CD4-positive, CD25-positive, alpha-beta regulatory T cell (primary cell): ENCODE results near the gene NPEPL1. TPM values are rescaled to one million over a fixed set of nuclear protein-coding genes. Genes with fewer than 3 reads are reported as not detected.

ENCODE experiments used
- ATAC-seq, 2 donors: fragments of 150-1000 bp; cut with Tn5 transposase; one replicate each; pipeline ENCODE4 v1.10.0; 2021; ENCODE audit warnings: low read depth in 2 of 2, moderate number of reproducible peaks in 2 of 2, moderate library complexity in 1 of 2
- DNase-seq, 3 donors: peaks; one replicate each; pipeline versions ENCODE4 v3.0.0 to v3.0.0-alpha.2; 2012 to 2022; ENCODE audit warnings: mixed read lengths in 1 of 3
- H3K27ac ChIP-seq: one replicate; pipeline ENCODE4 v1.7.0; 2013; ENCODE audit warnings: mild to moderate bottlenecking, low read length; ENCODE audit not compliant: insufficient read depth, poor library complexity, severe bottlenecking
- H3K27me3 ChIP-seq: one replicate; pipeline ENCODE4 v1.7.0; 2013; ENCODE audit warnings: low read length; ENCODE audit not compliant: control insufficient read depth, insufficient read depth
- H3K36me3 ChIP-seq: one replicate; pipeline ENCODE4 v1.7.0; 2013; ENCODE audit warnings: mild to moderate bottlenecking, low read length, moderate library complexity; ENCODE audit not compliant: control insufficient read depth, insufficient read depth
- H3K4me1 ChIP-seq: 2 replicates; pipeline ENCODE4 v1.7.0; 2013; ENCODE audit warnings: mild to moderate bottlenecking, low read length; ENCODE audit not compliant: insufficient read depth, control insufficient read depth, poor library complexity, severe bottlenecking
- H3K4me3 ChIP-seq: one replicate; pipeline ENCODE4 v1.7.0; 2013; ENCODE audit warnings: low read depth, mild to moderate bottlenecking, low read length, moderate library complexity
- H3K9me3 ChIP-seq, 2 experiments: 1 replicate in 1 of 2; 2 replicates in 1 of 2; pipeline ENCODE4 v1.7.0; 2013; ENCODE audit warnings: low read length in 2 of 2, mild to moderate bottlenecking in 1 of 2, moderate library complexity in 1 of 2; ENCODE audit not compliant: control insufficient read depth in 2 of 2
- H3K27ac Mint-ChIP-seq, 3 donors: one replicate each; pipeline ENCODE4 v1.8.0; 2020 to 2022; ENCODE audit warnings: mild to moderate bottlenecking in 3 of 3, mixed read lengths in 3 of 3, moderate library complexity in 2 of 3
- H3K27me3 Mint-ChIP-seq: one replicate; pipeline ENCODE4 v1.8.0; 2022; ENCODE audit warnings: mild to moderate bottlenecking, mixed read lengths
- H3K36me3 Mint-ChIP-seq: one replicate; pipeline ENCODE4 v1.8.0; 2020; ENCODE audit warnings: mixed read lengths
- H3K4me1 Mint-ChIP-seq, 4 donors: one replicate each; pipeline ENCODE4 v1.8.0; 2020 to 2022; ENCODE audit warnings: mixed read lengths in 4 of 4, mild to moderate bottlenecking in 1 of 4
- H3K4me3 Mint-ChIP-seq, 4 donors: one replicate each; pipeline ENCODE4 v1.8.0; 2020 to 2022; ENCODE audit warnings: mild to moderate bottlenecking in 4 of 4, mixed read lengths in 4 of 4, moderate library complexity in 3 of 4
- H3K9me3 Mint-ChIP-seq, 7 donors: one replicate each; pipeline ENCODE4 v1.8.0; 2020 to 2022; ENCODE audit warnings: mixed read lengths in 7 of 7, mild to moderate bottlenecking in 3 of 7, moderate library complexity in 2 of 7
- polyA plus RNA-seq, 4 donors: library from polyadenylated mRNA; unstranded; fragments of 300-500 nt; fragmentation: Illumina TruSeq; gene quantifications; one replicate each; pipeline ENCODE4 v1.2.3, GENCODE V29; 2021
- total RNA-seq: library from RNA; stranded (reverse); gene quantifications from one replicate; pipeline ENCODE4 v1.2.3, GENCODE V29; 2022

The NPEPL1 gene
- total and polyA plus RNA-seq, 5 donors from 2014 or later: 7.7 to 62.2 (median 8.3) TPM

DNA sequence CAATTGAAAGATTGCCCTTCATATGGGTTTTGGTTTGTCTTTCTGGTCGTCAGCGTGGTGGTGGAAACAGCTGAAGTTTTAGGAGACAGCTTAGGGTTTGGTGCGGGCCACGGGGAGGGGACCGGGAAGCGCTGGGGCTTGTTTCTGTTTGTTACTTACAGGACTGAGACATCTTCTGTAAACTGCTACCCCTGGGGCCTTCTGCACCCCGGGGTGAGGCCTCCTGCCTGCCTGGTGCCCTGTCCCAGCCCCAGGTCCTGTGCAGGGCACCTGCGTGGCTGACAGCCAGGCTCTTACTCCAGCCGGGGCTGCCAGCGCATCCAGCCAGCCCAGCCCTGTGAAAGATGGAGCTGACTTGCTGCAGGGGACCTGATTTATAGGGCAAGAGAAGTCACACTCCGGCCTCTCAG lies 22.8 kb downstream of the NPEPL1 start:
- Mint-ChIP-seq H3K4me1 (no peaks in the 10 kb centered on the region), H3K9me3 (peaks cover 0 to 2% (median 0%) of the 10 kb centered on the region in 7 donors), H3K27me3 (peaks cover 5% of the 10 kb centered on the region), H3K4me3 (no peak overlapping the region), H3K27ac (peak overlapping the region in 1 of 3 donors; percentile 36), H3K36me3 (no peaks in the 10 kb centered on the region)
- no peak for ATAC-seq
- no peak for DNase-seq
- H3K27ac ChIP-seq: no peak overlapping the region
- H3K9me3 ChIP-seq: no peaks in the 10 kb centered on the region
- H3K36me3 ChIP-seq: no peaks in the 10 kb centered on the region
- H3K4me1 ChIP-seq: no peaks in the 10 kb centered on the region
- no peaks in the 10 kb centered on the region for H3K27me3 ChIP-seq
- H3K4me3 ChIP-seq: no peak overlapping the region

DNA sequence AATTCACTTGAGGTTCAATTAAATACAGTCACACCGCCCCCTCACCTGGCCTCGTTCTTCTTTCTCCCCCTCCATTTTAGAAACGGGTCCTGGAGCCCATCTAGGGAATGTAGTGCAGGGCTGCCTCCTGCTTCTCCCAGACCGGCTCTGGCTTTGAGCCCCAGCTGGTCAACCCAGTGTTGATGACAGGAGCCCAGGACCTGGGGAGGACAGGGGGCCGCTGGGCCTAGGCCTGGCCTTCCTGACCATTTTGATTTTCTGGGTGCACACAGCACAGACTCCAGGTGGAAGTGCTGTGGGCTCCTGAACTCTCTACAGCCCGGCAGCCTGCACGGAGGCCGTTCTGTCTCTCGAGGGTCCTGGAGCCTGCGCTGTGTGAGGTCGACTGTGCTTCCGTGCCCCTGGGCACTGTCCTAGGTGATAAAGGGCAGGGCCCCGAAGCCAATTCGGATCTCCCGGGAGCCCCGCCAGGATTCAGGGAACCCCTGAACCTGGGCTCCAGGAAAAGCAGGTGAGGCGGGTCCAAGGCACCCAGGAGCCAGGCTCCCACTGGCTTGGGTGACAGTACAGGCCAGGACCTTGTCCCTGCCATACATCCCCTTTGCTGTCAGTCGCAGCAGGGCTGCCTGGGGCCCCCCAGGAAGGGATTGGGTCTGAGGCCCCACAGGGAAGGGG lies 23.3 kb downstream of the NPEPL1 start:
- Histone ChIP-seq H3K4me3 (no peak overlapping the region), H3K4me1 (no peaks in the 10 kb centered on the region), H3K36me3 (no peaks in the 10 kb centered on the region), H3K27ac (no peak overlapping the region), H3K27me3 (no peaks in the 10 kb centered on the region), H3K9me3 (no peaks in the 10 kb centered on the region)
- H3K27ac Mint-ChIP-seq: no peak overlapping the region
- H3K36me3 Mint-ChIP-seq: no peaks in the 10 kb centered on the region
- no peak for DNase-seq
- peaks cover 10% of the 10 kb centered on the region for H3K27me3 Mint-ChIP-seq
- no peaks in the 10 kb centered on the region for H3K4me1 Mint-ChIP-seq
- peaks cover 0 to 2% (median 0%) of the 10 kb centered on the region in 7 donors for H3K9me3 Mint-ChIP-seq
- no peak overlapping the region for H3K4me3 Mint-ChIP-seq
- ATAC-seq: no peak

DNA sequence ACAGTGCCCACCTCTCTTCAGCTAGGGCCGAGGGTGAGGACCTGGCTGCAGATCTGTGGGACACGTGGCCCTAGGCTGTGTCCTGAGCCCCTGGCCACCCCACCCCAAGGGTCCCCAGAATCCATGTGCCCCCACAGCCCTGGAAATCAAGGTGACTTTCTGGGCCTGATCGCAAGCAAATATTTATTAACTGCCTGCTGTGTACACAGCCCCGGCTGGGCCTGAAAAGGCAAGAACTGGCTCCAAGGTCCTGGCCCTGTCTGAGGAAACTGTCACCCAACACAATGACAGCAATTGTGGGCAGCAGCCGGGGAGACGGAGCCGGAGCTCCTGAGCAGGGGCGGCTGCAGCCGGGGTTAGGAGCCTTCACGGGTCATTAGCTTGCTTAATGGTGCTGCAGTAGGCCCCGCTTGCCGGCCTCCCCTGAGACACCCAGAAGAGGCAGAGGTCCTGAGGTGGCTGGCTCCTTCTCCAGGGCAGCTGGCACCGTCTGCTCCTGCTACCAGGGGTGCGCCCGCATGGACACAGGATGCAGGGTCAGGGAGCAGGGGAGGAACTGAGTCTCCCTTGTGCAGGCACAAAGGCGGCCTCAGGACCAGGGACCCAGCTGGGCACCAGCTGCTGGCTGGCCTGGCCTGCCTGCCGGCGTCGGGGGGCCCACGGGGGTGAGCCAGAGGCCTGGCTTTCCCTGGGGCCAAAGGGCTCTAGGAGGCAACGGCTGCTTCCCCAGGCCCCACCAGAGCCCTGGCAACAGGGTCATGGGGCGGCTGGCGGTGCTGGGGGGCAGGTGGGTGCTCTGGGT lies 24.1 kb downstream of the NPEPL1 start:
- ATAC-seq: no peak
- H3K4me1 ChIP-seq: no peaks in the 10 kb centered on the region
- no peak for DNase-seq
- no peaks in the 10 kb centered on the region for H3K36me3 ChIP-seq
- no peak overlapping the region for H3K4me3 ChIP-seq
- no peaks in the 10 kb centered on the region for H3K27me3 ChIP-seq
- Mint-ChIP-seq H3K36me3 (no peaks in the 10 kb centered on the region), H3K27ac (no peak overlapping the region), H3K4me1 (no peaks in the 10 kb centered on the region), H3K4me3 (no peak overlapping the region), H3K9me3 (peaks cover 0 to 2% (median 0%) of the 10 kb centered on the region in 7 donors), H3K27me3 (peaks cover 15% of the 10 kb centered on the region)
- no peaks in the 10 kb centered on the region for H3K9me3 ChIP-seq
- no peak overlapping the region for H3K27ac ChIP-seq

DNA sequence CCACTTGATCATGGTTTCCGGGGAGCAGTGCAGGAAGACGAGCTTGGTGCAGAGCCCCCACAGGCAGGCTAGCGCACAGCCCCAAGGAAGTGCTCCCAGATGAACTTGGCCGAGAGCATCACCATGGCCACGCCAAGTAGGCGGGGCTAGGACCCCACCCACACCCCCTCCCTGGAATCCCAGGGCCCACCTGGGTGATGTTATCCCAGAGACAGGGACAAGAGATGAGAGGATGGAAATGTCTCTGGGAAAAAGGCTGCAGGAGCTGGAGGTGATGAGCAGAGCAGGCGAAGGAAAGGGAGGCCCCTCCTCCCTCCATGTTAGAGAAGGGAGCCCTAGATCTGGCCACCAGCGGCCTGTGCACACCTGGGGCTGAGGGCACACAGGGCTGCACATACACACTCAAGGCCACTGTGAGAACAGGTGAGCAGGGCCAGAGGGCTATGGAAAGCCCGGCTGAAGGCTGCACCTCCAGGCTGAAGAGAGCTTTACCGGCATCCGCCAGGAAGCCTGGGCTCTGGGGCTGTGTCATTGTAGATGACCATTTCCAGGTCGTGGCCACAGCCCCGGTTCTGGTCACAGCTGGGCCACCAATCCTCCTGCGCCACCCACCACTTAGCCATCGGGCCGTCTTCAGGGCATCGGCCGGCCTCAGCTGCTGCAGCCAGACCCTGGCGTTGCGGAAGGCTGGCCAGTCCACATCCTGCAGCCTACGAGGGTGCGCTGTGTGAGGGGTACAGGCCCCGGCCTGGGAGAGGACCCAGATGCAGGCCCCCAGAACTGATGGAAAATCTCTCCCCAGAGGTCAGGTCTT lies 24.9 kb downstream of the NPEPL1 start:
- H3K4me3 ChIP-seq: no peak overlapping the region
- H3K27me3 ChIP-seq: no peaks in the 10 kb centered on the region
- H3K4me3 Mint-ChIP-seq: no peak overlapping the region
- DNase-seq (no peak), ATAC-seq (peak in 1 of 2 donors; percentile 12)
- peak overlapping the region in 1 of 3 donors; percentile 85 for H3K27ac Mint-ChIP-seq
- H3K36me3 ChIP-seq: no peaks in the 10 kb centered on the region
- no peaks in the 10 kb centered on the region for H3K4me1 Mint-ChIP-seq
- peaks cover 0 to 2% (median 0%) of the 10 kb centered on the region in 7 donors for H3K9me3 Mint-ChIP-seq
- H3K9me3 ChIP-seq: no peaks in the 10 kb centered on the region
- no peak overlapping the region for H3K27ac ChIP-seq
- peaks cover 18% of the 10 kb centered on the region for H3K27me3 Mint-ChIP-seq
- no peaks in the 10 kb centered on the region for H3K36me3 Mint-ChIP-seq
- no peaks in the 10 kb centered on the region for H3K4me1 ChIP-seq

GRCh38 chr20:58718121-58718563 lies 25.5 kb downstream of the NPEPL1 start:
- Histone ChIP-seq H3K36me3 (no peaks in the 10 kb centered on the region), H3K27ac (no peak overlapping the region), H3K4me3 (no peak overlapping the region), H3K27me3 (no peaks in the 10 kb centered on the region), H3K9me3 (no peaks in the 10 kb centered on the region), H3K4me1 (no peaks in the 10 kb centered on the region)
- Mint-ChIP-seq H3K4me3 (no peak overlapping the region), H3K36me3 (no peaks in the 10 kb centered on the region), H3K27ac (no peak overlapping the region), H3K4me1 (no peaks in the 10 kb centered on the region), H3K9me3 (peaks cover 0 to 2% (median 0%) of the 10 kb centered on the region in 7 donors), H3K27me3 (peaks cover 24% of the 10 kb centered on the region)
- ATAC-seq (no peak), DNase-seq (no peak)

DNA sequence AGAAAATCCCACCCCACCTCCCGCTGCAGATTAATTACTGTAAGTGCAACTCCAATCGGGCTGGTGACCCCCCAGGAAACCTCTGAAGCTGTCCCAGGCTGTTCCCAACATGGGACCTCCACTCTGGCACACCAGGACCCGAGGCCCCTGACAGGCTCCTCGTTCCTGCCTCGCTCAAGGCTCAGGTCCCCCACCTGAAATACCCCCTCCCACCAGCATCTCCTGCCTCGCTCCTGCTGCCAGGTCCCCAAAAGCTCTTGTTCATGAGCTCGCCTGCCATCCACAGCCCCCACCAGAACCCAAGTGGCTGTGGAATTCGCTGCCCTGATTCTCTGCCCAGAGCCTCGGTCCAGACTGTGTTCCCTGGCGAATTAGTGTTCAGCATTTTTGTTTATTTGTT lies 26.1 kb downstream of the NPEPL1 start:
- H3K27ac ChIP-seq: no peak overlapping the region
- H3K27ac Mint-ChIP-seq: peak overlapping the region in 2 of 3 donors; percentile 42 to 74
- no peaks in the 10 kb centered on the region for H3K9me3 ChIP-seq
- H3K27me3 Mint-ChIP-seq: peaks cover 30% of the 10 kb centered on the region
- no peaks in the 10 kb centered on the region for H3K4me1 ChIP-seq
- no peak overlapping the region for H3K4me3 Mint-ChIP-seq
- DNase-seq: no peak
- ATAC-seq: no peak
- no peak overlapping the region for H3K4me3 ChIP-seq
- no peaks in the 10 kb centered on the region for H3K4me1 Mint-ChIP-seq
- H3K36me3 Mint-ChIP-seq: no peaks in the 10 kb centered on the region
- H3K27me3 ChIP-seq: no peaks in the 10 kb centered on the region
- H3K36me3 ChIP-seq: no peaks in the 10 kb centered on the region
- H3K9me3 Mint-ChIP-seq: peaks cover 0 to 4% (median 0%) of the 10 kb centered on the region in 7 donors

- peaks cover 3% of the 10 kb centered on the region for H3K27me3 ChIP-seq
- H3K4me3 ChIP-seq: no peak overlapping the region
- H3K4me1 ChIP-seq: no peaks in the 10 kb centered on the region
- no peak overlapping the region for H3K27ac ChIP-seq
- H3K27me3 Mint-ChIP-seq: peaks cover 35% of the 10 kb centered on the region
- no peak for DNase-seq
- no peaks in the 10 kb centered on the region for H3K36me3 Mint-ChIP-seq
- H3K27ac Mint-ChIP-seq: peak overlapping the region in 1 of 3 donors; percentile 74
- H3K4me3 Mint-ChIP-seq: no peak overlapping the region
- peaks cover 0 to 4% (median 0%) of the 10 kb centered on the region in 7 donors for H3K9me3 Mint-ChIP-seq
- no peaks in the 10 kb centered on the region for H3K4me1 Mint-ChIP-seq
- no peak for ATAC-seq
- no peaks in the 10 kb centered on the region for H3K9me3 ChIP-seq
- no peaks in the 10 kb centered on the region for H3K36me3 ChIP-seq
Measured at GRCh38 chr20:58719258-58719657, 26.7 kb downstream of the NPEPL1 start.
